ENCODE data around the gene TOB2. TPM values are rescaled to one million over a fixed set of nuclear protein-coding genes. Genes with fewer than 3 reads are reported as not detected.

Gene TOB2, protein sequence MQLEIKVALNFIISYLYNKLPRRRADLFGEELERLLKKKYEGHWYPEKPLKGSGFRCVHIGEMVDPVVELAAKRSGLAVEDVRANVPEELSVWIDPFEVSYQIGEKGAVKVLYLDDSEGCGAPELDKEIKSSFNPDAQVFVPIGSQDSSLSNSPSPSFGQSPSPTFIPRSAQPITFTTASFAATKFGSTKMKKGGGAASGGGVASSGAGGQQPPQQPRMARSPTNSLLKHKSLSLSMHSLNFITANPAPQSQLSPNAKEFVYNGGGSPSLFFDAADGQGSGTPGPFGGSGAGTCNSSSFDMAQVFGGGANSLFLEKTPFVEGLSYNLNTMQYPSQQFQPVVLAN
- 10 to 100 TPM; 32.8 to 53.6 (median 50.1) TPM for total RNA-seq

DNA sequence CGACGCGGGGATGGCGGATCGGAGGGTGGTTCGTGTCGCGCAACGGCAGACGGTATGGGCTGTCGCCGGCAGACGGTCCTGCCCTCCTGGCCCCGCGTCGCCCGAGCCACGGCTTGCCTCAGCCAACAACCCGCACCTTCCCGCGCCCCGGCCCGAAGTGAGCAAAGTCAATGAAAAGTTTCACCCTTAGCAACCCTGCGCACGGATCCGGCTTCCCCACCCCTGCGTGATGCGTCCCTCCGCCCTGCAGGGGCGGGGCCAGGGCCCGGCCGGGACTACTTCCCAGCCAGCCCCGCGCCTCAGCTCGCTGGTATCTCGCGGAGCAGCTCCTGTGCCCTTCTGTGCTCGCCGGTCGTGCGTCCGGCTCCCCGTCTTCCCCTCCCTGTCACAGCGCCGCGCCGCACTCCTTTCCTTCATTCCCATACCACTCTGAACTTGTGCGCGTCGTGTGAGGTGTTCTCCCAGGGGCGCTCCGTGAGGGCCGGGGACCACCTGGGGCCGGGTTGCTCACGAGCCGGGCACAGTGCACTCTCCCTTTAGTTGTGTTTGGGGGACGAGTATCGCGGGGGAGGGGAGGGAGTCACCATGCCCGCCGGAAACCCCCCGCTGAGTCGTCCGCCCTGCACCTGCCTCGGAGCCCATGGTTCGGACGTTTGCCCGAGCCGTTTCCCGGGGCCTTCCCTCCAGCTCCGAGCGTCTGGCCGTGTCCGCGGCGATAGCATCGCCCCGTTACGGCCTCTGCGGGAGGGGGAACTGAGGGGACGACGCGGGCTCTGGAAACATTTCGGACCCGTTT, at the start of gene TOB2:
TOB2 (minus strand) TSS at position 163 of the 796 bp plus-strand sequence. CDS start 9,456 bp downstream, outside the sequence.
- peak; percentile 87 to 95 for ATAC-seq (ENCODE audit: low FRiP score in 2 of 2)
- 1% methylated on average over 36 to 49 of the region's 85 CpGs for WGBS, 2 donors

DNA sequence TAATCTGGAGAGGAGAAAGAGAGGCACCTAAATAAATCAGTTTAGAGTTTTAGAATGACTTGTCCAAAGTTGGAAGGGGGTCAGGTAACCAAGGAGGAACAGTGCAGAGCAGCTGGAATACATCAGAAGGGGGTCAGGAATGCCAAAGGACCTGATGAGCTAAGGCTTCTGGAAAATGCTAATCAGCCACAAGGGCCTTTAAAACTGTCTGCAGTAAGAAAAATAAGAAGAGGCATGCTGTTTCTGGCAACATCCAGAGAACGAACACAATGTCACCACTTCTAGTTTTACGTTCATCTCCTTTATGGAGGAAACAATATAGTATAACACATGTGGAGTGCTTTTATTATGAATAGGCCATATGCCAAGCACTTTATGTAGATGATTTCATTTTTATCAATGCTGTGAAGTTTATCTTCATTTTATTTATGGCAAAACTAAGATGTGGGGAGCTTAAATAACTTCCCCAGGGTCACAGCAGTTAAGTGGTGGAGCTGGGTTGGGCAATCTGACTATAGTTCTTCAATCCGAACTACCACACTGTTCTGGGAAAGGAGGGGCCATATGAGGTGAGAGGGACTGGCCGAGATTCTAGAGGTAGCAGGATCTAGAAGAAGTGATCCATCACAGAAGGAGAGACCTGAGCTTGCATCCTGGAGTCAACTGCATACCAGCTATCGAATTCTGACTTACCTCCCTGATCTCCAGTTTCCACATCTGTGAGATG, 44.9 kb upstream of the TOB2 start:
- ATAC-seq (ENCODE audit: low FRiP score in 2 of 2) (no peak), DNase-seq (no peak)
- 69 to 72% methylated on average over 5 of the region's 5 CpGs for WGBS, 2 donors
- TF ChIP-seq POLR2A (IDR thresholded peaks at IDR 0.05) (no peak), POLR2AphosphoS5 (IDR thresholded peaks at IDR 0.05) (no peak), EP300 (IDR thresholded peaks at IDR 0.05) (no peak)
- TF ChIP-seq, protein P1, sequence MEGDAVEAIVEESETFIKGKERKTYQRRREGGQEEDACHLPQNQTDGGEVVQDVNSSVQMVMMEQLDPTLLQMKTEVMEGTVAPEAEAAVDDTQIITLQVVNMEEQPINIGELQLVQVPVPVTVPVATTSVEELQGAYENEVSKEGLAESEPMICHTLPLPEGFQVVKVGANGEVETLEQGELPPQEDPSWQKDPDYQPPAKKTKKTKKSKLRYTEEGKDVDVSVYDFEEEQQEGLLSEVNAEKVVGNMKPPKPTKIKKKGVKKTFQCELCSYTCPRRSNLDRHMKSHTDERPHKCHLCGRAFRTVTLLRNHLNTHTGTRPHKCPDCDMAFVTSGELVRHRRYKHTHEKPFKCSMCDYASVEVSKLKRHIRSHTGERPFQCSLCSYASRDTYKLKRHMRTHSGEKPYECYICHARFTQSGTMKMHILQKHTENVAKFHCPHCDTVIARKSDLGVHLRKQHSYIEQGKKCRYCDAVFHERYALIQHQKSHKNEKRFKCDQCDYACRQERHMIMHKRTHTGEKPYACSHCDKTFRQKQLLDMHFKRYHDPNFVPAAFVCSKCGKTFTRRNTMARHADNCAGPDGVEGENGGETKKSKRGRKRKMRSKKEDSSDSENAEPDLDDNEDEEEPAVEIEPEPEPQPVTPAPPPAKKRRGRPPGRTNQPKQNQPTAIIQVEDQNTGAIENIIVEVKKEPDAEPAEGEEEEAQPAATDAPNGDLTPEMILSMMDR (IDR thresholded peaks at IDR 0.05): no peak
- peak overlapping the region in 2 of 4 donors; percentile 21 to 53 for H3K27ac ChIP-seq
- H3K9me3 ChIP-seq: no peaks in the 10 kb centered on the region
- H3K4me1 ChIP-seq: peaks cover 14 to 39% (median 23%) of the 10 kb centered on the region in 4 donors
- no peaks in the 10 kb centered on the region for H3K27me3 ChIP-seq
- peaks cover 0 to 9% (median 0%) of the 10 kb centered on the region in 4 donors for H3K36me3 ChIP-seq
- no peak overlapping the region for H3K4me3 ChIP-seq

More for the DNA sequence above, at the start of gene TOB2:
- Histone ChIP-seq H3K4me1 (peaks cover 21 to 26% (median 24%) of the 10 kb centered on the region in 4 donors), H3K27me3 (no peaks in the 10 kb centered on the region), H3K36me3 (peaks cover 0 to 10% (median 5%) of the 10 kb centered on the region in 4 donors), H3K27ac (peak within 1 kb of the TSS; percentile 96 to 100 (median 96)), H3K9me3 (no peaks in the 10 kb centered on the region), H3K4me3 (peak within 1 kb of the TSS; percentile 84 to 100 (median 90))
- peak; percentile 96 to 98 for DNase-seq
- TF ChIP-seq, protein P1 (IDR thresholded peaks at IDR 0.05): peak in 2 of 6 experiments; percentile 21 to 24
- TF ChIP-seq POLR2AphosphoS5 (IDR thresholded peaks at IDR 0.05): peak; percentile 100
- peak in 2 of 4 donors; percentile 4 to 76 for TF ChIP-seq EP300 (IDR thresholded peaks at IDR 0.05)
- TF ChIP-seq POLR2A (IDR thresholded peaks at IDR 0.05): peak; percentile 85 to 100 (median 100)

DNA sequence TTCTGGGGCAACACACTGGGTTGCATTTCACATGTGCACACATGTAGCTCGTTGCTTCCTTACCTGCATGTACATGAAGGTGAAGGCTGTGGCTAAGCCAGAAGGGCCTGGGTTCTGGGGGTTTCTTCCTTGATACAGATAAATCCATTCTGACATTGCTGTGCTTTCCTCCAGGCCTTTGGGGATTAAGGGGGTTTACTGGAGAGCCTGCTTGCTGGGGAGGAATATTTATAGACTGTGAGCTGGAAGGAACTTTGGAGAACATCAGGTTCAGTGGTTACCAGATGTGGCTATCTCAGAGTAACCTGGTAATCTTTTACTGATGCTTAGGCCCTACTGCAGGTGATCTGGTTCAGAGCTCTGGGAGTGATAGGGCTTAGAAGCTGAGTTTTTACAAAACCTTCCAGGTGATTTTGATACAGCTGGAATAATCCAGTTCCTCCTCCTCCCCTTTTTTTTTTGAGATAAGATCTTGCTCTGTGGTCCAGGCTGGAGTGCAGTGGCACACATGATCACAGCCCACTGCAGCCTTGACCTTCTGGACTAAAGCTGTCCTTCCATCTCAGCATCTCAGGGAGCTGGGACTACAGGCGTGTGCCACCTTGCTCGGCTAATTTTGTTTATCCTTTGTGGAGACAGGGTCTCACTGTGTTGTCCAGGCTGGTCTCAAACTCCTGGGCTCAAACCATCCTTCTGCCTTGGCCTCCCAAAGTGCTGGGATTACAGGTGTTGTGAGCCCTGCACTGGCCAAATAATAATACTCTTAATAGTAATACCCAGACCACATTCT, 42.2 kb upstream of the TOB2 start:
- TF ChIP-seq, protein P1 (IDR thresholded peaks at IDR 0.05): no peak
- no peak for ATAC-seq (ENCODE audit: low FRiP score in 2 of 2)
- Histone ChIP-seq H3K9me3 (no peaks in the 10 kb centered on the region), H3K27me3 (no peaks in the 10 kb centered on the region), H3K4me3 (no peak overlapping the region), H3K36me3 (no peaks in the 10 kb centered on the region), H3K4me1 (peaks cover 14 to 46% (median 26%) of the 10 kb centered on the region in 4 donors), H3K27ac (no peak overlapping the region)
- DNase-seq: no peak
- WGBS, 2 donors: 84 to 97% methylated on average over 3 of the region's 3 CpGs

DNA sequence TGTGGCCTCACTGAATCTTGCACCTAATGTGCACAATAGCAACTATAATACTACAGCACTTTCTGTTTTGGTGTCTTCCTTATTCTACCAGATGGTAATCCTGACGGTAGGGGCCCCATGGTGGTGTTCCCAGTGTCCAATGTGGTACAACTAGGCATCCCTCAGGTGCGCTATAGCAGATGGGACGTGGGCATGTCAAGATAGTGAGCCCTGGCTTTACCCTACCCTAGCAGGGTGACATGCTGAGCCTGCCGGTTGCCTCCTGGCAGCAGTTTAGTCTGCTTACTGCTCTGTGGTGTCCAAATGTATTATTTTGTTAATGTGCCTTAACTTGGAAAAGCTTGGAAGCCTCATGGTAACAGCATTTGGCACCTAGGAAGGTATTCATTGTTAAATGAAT, 41.5 kb upstream of the TOB2 start:
- no peak for TF ChIP-seq EP300 (IDR thresholded peaks at IDR 0.05)
- Histone ChIP-seq H3K4me1 (peaks cover 14 to 46% (median 26%) of the 10 kb centered on the region in 4 donors), H3K4me3 (no peak overlapping the region), H3K36me3 (no peaks in the 10 kb centered on the region), H3K9me3 (no peaks in the 10 kb centered on the region), H3K27ac (no peak overlapping the region), H3K27me3 (no peaks in the 10 kb centered on the region)
- ATAC-seq (ENCODE audit: low FRiP score in 2 of 2) (no peak), DNase-seq (no peak)
- 82 to 92% methylated on average over 4 of the region's 4 CpGs for WGBS, 2 donors

Data from upper lobe of left lung (tissue), 6 donors.